GM12864 (cell line): Measurements from ENCODE around the gene TNIK.

Experiments used
- DNase-seq: peaks from one replicate; pipeline ENCODE4 v3.0.0-alpha.2; 2011; ENCODE audit warnings: low read depth
- H3K4me3 ChIP-seq: 2 replicates; pipeline ENCODE4 v1.5.1; 2011; ENCODE audit warnings: mild to moderate bottlenecking, low read depth, low read length, control low read depth
- TF ChIP-seq, protein P1 (sequence below): IDR thresholded peaks from 2 replicates; pipeline ENCODE4 v1.5.1; 2011; ENCODE audit warnings: low read depth, mild to moderate bottlenecking, moderate library complexity, low read length, control low read depth, inconsistent platforms; ENCODE audit errors: missing control alignments

Gene TNIK

GRCh38 chr3:171187706-171188290 lies 272.4 kb downstream of the TNIK start:
- no peak for DNase-seq

GRCh38 chr3:171186817-171187500 lies 273.2 kb downstream of the TNIK start:
- H3K4me3 ChIP-seq, result no peak overlapping the region
- no peak for DNase-seq
- TF ChIP-seq, protein P1, sequence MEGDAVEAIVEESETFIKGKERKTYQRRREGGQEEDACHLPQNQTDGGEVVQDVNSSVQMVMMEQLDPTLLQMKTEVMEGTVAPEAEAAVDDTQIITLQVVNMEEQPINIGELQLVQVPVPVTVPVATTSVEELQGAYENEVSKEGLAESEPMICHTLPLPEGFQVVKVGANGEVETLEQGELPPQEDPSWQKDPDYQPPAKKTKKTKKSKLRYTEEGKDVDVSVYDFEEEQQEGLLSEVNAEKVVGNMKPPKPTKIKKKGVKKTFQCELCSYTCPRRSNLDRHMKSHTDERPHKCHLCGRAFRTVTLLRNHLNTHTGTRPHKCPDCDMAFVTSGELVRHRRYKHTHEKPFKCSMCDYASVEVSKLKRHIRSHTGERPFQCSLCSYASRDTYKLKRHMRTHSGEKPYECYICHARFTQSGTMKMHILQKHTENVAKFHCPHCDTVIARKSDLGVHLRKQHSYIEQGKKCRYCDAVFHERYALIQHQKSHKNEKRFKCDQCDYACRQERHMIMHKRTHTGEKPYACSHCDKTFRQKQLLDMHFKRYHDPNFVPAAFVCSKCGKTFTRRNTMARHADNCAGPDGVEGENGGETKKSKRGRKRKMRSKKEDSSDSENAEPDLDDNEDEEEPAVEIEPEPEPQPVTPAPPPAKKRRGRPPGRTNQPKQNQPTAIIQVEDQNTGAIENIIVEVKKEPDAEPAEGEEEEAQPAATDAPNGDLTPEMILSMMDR, result no peak

More at GRCh38 chr3:171187706-171188290, 272.4 kb downstream of the TNIK start:
- H3K4me3 ChIP-seq, result no peak overlapping the region
- TF ChIP-seq, protein P1, result peak; percentile 78

GRCh38 chr3:171186383-171186782 lies 273.8 kb downstream of the TNIK start:
- DNase-seq, result no peak
- TF ChIP-seq, protein P1, result no peak
- no peak overlapping the region for H3K4me3 ChIP-seq

DNA sequence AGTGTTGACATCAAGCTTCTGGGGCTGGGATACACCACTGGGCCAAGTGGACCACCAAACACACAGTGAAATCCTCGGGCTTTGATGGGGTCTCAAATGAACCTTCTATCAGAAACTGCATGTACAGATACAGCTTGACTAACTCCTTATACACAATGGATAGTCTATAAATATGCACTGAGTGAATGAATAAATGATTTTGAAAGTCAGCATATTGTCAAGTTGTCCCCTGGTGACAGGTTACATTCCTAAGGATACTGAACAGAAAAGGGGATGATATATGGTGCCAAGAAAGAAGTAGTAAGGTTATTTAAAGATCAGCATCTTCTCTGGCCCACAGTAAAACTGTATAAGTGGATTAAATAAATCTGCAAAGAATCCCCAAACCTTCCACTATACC lies 274.2 kb downstream of the TNIK start:
- no peak overlapping the region for H3K4me3 ChIP-seq
- DNase-seq, result no peak
- TF ChIP-seq, protein P1, result no peak

GRCh38 chr3:171184372-171184771 lies 275.8 kb downstream of the TNIK start:
- H3K4me3 ChIP-seq, result no peak overlapping the region
- no peak for DNase-seq
- TF ChIP-seq, protein P1, result no peak

GRCh38 chr3:171183042-171183441 lies 277.2 kb downstream of the TNIK start:
- H3K4me3 ChIP-seq, result no peak overlapping the region
- DNase-seq, result no peak
- TF ChIP-seq, protein P1, result no peak
